ENCODE measurements around the gene TTC3.
"Not testable (repeated sequence)": the region's sequence is repeated elsewhere in the genome, so short reads cannot be mapped to it uniquely, and the experiment has no call there.

The TTC3 gene

GRCh38 chr21:37199057-37199924 is 126.2 kb downstream of the TTC3 start:
- no peak for DNase-seq

GRCh38 chr21:37200641-37201480 is 127.8 kb downstream of the TTC3 start:
- DNase-seq = no peak

GRCh38 chr21:37202221-37203110 is 129.4 kb downstream of the TTC3 start:
- DNase-seq = no peak

- no peak for DNase-seq
These were observed 131.5 kb downstream of the TTC3 start for GRCh38 chr21:37204580-37204979.

GRCh38 chr21:37206496-37206895 is 133.4 kb downstream of the TTC3 start:
- no peak for DNase-seq

GRCh38 chr21:37207441-37208009 is 134.5 kb downstream of the TTC3 start:
- DNase-seq = no peak

GRCh38 chr21:37208056-37208721 is 135.1 kb downstream of the TTC3 start:
- no peak for DNase-seq

GRCh38 chr21:37208741-37209225 is 135.7 kb downstream of the TTC3 start:
- no peak for DNase-seq

GRCh38 chr21:37210130-37210529 is 137.1 kb downstream of the TTC3 start:
- no peak for DNase-seq

- DNase-seq = no peak
These were observed 137.7 kb downstream of the TTC3 start for GRCh38 chr21:37210799-37211198.

- DNase-seq = no peak
These were observed 141.9 kb downstream of the TTC3 start for GRCh38 chr21:37214952-37215351.

GRCh38 chr21:37219761-37220432 is 146.8 kb downstream of the TTC3 start:
- DNase-seq = no peak

GRCh38 chr21:37220433-37220980 is 147.5 kb downstream of the TTC3 start:
- no peak for DNase-seq

- DNase-seq = peak; percentile 93
These were observed 148.1 kb downstream of the TTC3 start for GRCh38 chr21:37220981-37221664.

- not testable (repeated sequence) for DNase-seq
These were observed 149.2 kb downstream of the TTC3 start for GRCh38 chr21:37222248-37222647.

- DNase-seq = no peak
These were observed 150.8 kb downstream of the TTC3 start for GRCh38 chr21:37223804-37224345.

- DNase-seq = no peak
These were observed 152.1 kb downstream of the TTC3 start for GRCh38 chr21:37224861-37225839.
